ENCODE data around the gene CLEC4C. TPM values are rescaled to one million over a fixed set of nuclear protein-coding genes. Genes with fewer than 3 reads are reported as not detected.
"Not testable (repeated sequence)": the region's sequence is repeated elsewhere in the genome, so short reads cannot be mapped to it uniquely, and the experiment has no call there.

The CLEC4C gene, protein sequence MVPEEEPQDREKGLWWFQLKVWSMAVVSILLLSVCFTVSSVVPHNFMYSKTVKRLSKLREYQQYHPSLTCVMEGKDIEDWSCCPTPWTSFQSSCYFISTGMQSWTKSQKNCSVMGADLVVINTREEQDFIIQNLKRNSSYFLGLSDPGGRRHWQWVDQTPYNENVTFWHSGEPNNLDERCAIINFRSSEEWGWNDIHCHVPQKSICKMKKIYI
- total RNA-seq = not detected

DNA sequence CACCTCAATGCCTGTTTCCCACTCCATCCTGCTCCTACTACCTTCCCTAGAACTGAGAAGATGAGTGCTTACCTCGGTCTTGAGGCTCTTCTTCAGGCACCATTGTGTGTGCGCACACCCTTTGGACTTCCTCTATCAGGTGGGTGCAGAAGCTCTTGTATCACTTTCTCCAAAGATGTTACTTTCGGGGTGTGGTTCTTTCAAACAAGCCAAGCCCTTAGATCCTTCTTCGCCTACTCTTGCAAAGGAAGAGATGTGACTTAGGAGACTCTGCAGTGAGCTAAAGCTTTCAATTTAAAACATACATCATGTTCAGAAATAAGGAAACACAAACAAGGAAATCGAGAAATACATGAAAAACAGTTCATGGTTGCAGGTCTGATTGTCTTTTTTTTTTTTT lies at the start of gene CLEC4C:
Gene CLEC4C (minus strand): TSS at position 130 of the 400 bp plus-strand sequence. CDS start 27 bp downstream, at position 103.
- H3K9me3 Mint-ChIP-seq = no peaks in the 10 kb centered on the region
- no peak within 1 kb of the TSS for H3K4me3 Mint-ChIP-seq
- intact Hi-C loops (cut with micrococcal nuclease) = no loop called here
- H3K27ac Mint-ChIP-seq = no peak within 1 kb of the TSS
- no peaks in the 10 kb centered on the region for H3K27me3 Mint-ChIP-seq (ENCODE audit: low read depth)
- CTCF ChIA-PET = interaction anchor here (0.7 kb wide), 1 partner anchor 106 kb away, joined by 3 read pairs; no protein-coding TSS in a partner anchor
- H3K4me1 Mint-ChIP-seq (ENCODE audit: low read depth) = no peaks in the 10 kb centered on the region
- H3K36me3 Mint-ChIP-seq (ENCODE audit: low read depth) = no peaks in the 10 kb centered on the region
- no peak for DNase-seq

DNA sequence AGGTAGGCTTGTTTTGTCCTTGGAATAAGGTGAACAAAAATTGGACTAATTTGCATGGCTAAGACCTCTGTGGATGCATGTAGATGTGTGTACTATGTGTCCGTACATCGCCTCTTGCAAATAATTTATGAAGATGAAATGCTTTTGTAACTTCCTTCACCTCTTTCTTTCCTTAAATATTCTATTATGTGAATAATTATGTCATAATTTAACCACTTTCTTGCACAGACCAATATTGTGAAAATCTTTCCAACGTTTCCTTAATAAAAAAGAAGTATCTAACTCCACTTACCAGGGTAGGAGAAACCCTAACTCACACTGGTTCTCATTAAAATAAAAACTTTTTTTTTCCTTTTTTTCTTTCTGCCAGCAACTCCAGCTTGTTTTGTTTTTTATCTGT lies 46.0 kb upstream of the CLEC4C start:
- Mint-ChIP-seq H3K4me3 (no peak overlapping the region), H3K9me3 (no peaks in the 10 kb centered on the region), H3K4me1 (ENCODE audit: low read depth) (no peaks in the 10 kb centered on the region), H3K27ac (no peak overlapping the region), H3K36me3 (ENCODE audit: low read depth) (no peaks in the 10 kb centered on the region), H3K27me3 (ENCODE audit: low read depth) (no peaks in the 10 kb centered on the region)
- CTCF ChIA-PET = interaction anchor here (0.6 kb wide), 1 partner anchor 28 kb away, joined by 5 read pairs; no protein-coding TSS in a partner anchor
- DNase-seq = no peak
- intact Hi-C loops (cut with micrococcal nuclease) = no loop called here

DNA sequence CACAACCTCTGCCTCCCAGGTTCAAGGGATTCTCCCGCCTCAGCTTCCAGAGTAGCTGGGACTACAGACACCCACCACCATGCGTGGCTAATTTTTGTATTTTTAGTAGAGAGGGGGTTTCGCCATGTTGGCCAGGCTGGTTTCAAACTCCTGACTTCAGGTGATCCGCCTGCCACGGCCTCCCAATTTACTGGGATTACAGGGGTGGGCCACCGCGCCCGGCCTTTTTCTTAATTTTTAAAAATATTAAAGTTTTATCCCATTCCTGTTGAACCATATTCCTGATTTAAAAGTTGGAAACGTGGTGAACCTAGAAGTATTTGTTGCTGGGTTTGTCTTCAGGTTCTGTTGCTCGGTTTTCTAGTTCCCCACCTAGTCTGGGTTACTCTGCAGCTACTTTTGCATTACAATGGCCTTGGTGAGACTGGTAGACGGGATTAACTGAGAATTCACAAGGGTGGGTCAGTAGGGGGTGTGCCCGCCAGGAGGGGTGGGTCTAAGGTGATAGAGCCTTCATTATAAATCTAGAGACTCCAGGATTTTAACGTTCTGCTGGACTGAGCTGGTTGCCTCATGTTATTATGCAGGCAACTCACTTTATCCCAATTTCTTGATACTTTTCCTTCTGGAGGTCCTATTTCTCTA lies 41.8 kb upstream of the CLEC4C start, which contains the start of gene NANOG:
Gene NANOG (plus strand): TSS at position 519 of the 645 bp plus-strand sequence. CDS start 213 bp downstream, outside the sequence.
- H3K4me1 Mint-ChIP-seq (ENCODE audit: low read depth); H3K4me3 Mint-ChIP-seq; H3K27me3 Mint-ChIP-seq (ENCODE audit: low read depth); DNase-seq; intact Hi-C loops (cut with micrococcal nuclease); H3K36me3 Mint-ChIP-seq (ENCODE audit: low read depth); H3K9me3 Mint-ChIP-seq; CTCF ChIA-PET; H3K27ac Mint-ChIP-seq: not testable (repeated sequence)

DNA sequence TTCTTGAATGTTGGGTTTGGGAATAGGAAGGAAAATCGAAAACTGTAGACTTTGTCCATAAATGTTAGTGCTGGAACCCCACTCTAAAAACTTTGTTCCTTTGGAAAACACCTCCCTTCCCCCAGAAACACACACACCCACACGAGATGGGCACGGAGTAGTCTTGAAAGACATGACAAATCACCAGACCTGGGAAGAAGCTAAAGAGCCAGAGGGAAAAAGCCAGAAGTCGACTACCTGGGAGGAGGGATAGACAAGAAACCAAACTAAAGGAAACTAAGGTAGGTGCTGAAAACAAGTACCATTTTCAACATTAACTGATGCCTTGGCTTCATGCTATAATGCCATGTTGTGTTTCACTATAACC lies 41.1 kb upstream of the CLEC4C start:
- H3K27me3 Mint-ChIP-seq (ENCODE audit: low read depth) = peaks cover 2% of the 10 kb centered on the region
- intact Hi-C loops (cut with micrococcal nuclease) = no loop called here
- CTCF ChIA-PET = no interaction called here
- H3K9me3 Mint-ChIP-seq = no peaks in the 10 kb centered on the region
- H3K4me1 Mint-ChIP-seq (ENCODE audit: low read depth) = no peaks in the 10 kb centered on the region
- no peak for DNase-seq
- no peaks in the 10 kb centered on the region for H3K36me3 Mint-ChIP-seq (ENCODE audit: low read depth)
- no peak overlapping the region for H3K4me3 Mint-ChIP-seq
- no peak overlapping the region for H3K27ac Mint-ChIP-seq

DNA sequence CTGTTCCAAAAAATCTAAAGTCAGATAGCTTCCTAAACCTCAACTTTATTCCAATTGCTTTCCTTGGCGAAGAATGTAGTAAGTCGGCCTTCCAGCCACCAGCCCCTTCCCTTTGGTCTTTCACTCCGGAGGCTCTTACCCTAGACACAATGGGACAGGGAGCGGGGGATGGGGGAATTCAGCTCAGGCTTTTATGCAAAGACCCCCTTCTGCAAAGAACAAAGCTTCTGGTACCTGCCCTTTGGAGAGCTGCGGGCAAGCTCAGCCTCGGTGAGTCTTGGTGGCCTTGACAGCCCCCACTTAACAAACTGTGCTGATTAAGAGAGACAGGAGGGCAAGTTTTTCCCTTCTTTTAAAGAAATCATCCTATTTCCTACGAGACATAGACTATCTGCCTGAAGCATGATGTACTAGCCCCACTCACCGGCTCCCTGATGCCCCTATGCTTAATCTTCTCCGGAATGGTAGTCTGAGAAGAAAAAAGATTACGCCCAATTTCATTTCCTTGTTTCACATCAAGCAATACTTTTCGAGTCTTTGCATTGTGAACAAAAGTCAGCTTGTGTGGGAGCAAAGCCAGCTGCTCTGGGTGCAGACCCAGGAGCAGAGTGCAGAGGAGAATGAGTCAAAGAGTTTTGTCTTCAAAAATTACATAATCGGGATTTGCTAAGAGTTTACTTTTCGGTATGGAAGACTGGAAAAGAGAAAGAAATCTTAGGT lies 40.6 kb upstream of the CLEC4C start:
- Mint-ChIP-seq H3K9me3 (no peaks in the 10 kb centered on the region), H3K4me1 (ENCODE audit: low read depth) (no peaks in the 10 kb centered on the region), H3K27ac (no peak overlapping the region), H3K27me3 (ENCODE audit: low read depth) (peaks cover 2% of the 10 kb centered on the region), H3K36me3 (ENCODE audit: low read depth) (no peaks in the 10 kb centered on the region), H3K4me3 (no peak overlapping the region)
- intact Hi-C loops (cut with micrococcal nuclease) = no loop called here
- no peak for DNase-seq
- CTCF ChIA-PET = no interaction called here

DNA sequence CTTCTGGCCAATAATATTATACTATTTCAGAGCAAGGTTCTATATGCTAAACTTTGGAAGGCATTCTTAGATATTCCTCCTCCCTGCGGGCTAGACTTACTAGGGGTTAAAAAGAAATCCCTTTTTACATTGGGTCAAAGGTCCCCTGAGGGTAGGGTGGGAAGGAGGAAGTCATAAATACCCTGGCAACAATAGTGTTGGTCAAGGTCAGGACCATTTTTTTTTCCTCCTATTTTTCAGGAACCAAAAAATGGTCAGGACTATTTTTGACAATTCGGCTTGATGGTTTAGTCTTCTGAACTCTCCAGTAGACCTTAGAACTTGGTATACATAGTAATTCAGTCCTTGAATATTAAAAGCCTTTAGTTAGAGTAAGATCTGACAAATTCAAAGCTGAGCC lies 37.5 kb upstream of the CLEC4C start:
- no peak overlapping the region for H3K27ac Mint-ChIP-seq
- no peaks in the 10 kb centered on the region for H3K9me3 Mint-ChIP-seq
- CTCF ChIA-PET = interaction anchor here (0.6 kb wide), 1 partner anchor 115 kb away, joined by 3 read pairs; no protein-coding TSS in a partner anchor
- no peak for DNase-seq
- H3K4me1 Mint-ChIP-seq (ENCODE audit: low read depth) = no peaks in the 10 kb centered on the region
- intact Hi-C loops (cut with micrococcal nuclease) = no loop called here
- no peaks in the 10 kb centered on the region for H3K36me3 Mint-ChIP-seq (ENCODE audit: low read depth)
- no peak overlapping the region for H3K4me3 Mint-ChIP-seq
- peaks cover 2% of the 10 kb centered on the region for H3K27me3 Mint-ChIP-seq (ENCODE audit: low read depth)

DNA sequence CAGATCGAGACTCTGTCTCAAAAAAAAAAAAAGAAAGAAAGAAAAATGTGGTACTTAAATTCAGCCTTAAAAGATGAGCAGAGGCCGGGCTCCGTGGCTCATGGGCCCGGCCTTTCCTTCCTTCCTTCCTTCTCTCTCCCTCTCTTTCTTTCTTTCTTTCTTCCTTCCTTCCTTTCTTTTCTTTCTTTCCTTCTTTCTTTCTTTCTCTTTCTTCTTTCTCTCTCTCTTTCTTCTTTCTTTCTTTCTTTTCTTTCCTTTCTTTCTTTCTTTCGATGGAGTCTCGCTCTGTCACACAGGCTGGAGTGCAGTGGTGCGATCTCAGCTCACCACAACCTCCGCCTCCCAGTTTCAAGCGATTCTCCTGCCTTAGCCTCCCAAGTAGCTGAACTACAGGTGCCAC lies 36.3 kb upstream of the CLEC4C start:
- intact Hi-C loops (cut with micrococcal nuclease); H3K9me3 Mint-ChIP-seq; H3K4me1 Mint-ChIP-seq (ENCODE audit: low read depth); H3K36me3 Mint-ChIP-seq (ENCODE audit: low read depth); H3K27me3 Mint-ChIP-seq (ENCODE audit: low read depth); DNase-seq; H3K27ac Mint-ChIP-seq; H3K4me3 Mint-ChIP-seq: not testable (repeated sequence)
- CTCF ChIA-PET = interaction anchor here (0.6 kb wide), 1 partner anchor 23 kb away, joined by 5 read pairs; no protein-coding TSS in a partner anchor

DNA sequence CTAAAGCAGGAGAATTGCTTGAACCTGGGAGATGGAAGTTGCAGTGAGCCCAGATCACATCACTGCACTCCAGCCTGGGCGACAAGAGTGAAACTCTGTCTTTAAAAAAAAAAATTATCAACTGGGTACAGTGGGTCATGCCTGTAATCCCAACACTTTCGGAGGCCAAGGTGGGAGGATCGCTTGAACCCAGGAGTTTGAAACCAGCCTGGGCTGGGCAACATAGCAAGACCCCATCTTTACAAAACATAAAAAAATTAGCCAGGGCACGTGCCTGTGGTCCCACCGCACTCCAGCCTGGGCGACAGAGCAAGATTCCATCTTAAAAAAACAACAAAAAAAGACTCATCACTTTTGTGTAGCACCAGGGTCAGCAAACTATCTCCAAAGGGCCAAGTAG lies 34.9 kb upstream of the CLEC4C start:
- no peaks in the 10 kb centered on the region for H3K36me3 Mint-ChIP-seq (ENCODE audit: low read depth)
- H3K4me3 Mint-ChIP-seq = no peak overlapping the region
- DNase-seq = no peak
- no peak overlapping the region for H3K27ac Mint-ChIP-seq
- intact Hi-C loops (cut with micrococcal nuclease) = no loop called here
- no peaks in the 10 kb centered on the region for H3K27me3 Mint-ChIP-seq (ENCODE audit: low read depth)
- CTCF ChIA-PET = no interaction called here
- H3K4me1 Mint-ChIP-seq (ENCODE audit: low read depth) = no peaks in the 10 kb centered on the region
- no peaks in the 10 kb centered on the region for H3K9me3 Mint-ChIP-seq

DNA sequence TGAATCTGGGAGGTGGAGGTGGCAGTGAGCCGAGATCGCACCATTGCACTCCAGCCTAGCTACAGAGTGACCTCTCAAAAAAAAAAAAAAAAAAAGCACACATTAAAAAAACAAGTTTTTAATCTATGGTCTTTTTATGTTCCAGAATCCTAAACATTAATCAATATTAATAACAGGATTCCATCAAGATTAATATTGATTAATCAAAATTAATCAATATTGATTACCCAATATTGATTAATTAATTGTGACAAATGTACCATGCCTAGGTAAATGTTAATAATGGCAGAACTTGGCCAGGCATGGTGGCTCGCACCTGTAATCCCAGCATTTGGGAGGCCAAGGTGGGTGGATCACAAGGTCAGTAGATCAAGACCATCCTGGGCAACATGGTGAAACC lies 34.1 kb upstream of the CLEC4C start:
- H3K4me3 Mint-ChIP-seq = no peak overlapping the region

DNA sequence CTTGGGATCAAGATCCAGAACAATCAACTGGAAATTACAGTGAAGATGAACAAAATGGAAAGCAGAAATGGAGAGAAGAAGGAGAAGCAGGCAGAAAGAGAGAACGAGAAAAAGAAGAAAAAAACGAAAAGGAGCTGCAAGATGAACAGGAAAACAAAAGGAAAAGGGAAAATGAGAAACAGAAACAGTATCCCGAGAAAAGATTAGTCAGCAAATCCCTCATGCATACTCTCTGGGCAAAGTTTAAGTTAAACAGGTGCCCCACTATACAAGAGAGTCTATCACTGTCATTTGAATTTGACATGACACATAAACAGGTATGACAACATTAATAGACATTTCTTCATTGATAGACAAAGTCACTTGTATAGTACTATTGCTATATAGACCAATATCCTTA lies 22.8 kb upstream of the CLEC4C start:
- Mint-ChIP-seq H3K27me3 (ENCODE audit: low read depth) (no peaks in the 10 kb centered on the region), H3K27ac (no peak overlapping the region), H3K4me3 (no peak overlapping the region), H3K9me3 (no peaks in the 10 kb centered on the region), H3K36me3 (ENCODE audit: low read depth) (no peaks in the 10 kb centered on the region), H3K4me1 (ENCODE audit: low read depth) (no peaks in the 10 kb centered on the region)
- CTCF ChIA-PET = no interaction called here
- no peak for DNase-seq
- intact Hi-C loops (cut with micrococcal nuclease) = no loop called here

More for the DNA sequence above, 34.1 kb upstream of the CLEC4C start:
- H3K27ac Mint-ChIP-seq = no peak overlapping the region
- intact Hi-C loops (cut with micrococcal nuclease) = no loop called here
- DNase-seq = no peak
- no peaks in the 10 kb centered on the region for H3K4me1 Mint-ChIP-seq (ENCODE audit: low read depth)
- no peaks in the 10 kb centered on the region for H3K9me3 Mint-ChIP-seq
- H3K27me3 Mint-ChIP-seq (ENCODE audit: low read depth) = no peaks in the 10 kb centered on the region
- no peaks in the 10 kb centered on the region for H3K36me3 Mint-ChIP-seq (ENCODE audit: low read depth)
- CTCF ChIA-PET = interaction anchor here (0.7 kb wide), 1 partner anchor 74 kb away, joined by 8 read pairs; no protein-coding TSS in a partner anchor

DNA sequence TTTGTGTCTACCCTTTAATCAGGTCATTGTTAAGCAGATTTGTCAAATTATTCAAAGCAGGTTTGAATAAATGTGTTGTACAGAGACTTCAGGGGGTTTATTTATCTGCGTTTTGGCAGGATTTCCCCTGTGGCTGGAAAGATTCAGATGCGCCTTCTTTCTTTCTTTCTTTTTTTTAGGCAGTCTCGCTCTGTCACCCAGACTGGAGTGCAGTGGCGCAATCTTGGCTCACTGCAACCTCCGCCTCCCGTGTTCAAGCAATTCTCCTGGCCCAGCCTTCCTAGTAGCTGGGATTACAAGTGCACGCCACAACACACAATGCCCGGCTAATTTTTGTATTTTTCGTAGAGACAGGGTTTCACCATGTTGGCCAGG lies 11.6 kb upstream of the CLEC4C start:
- Mint-ChIP-seq H3K27me3 (ENCODE audit: low read depth) (no peaks in the 10 kb centered on the region), H3K27ac (no peak overlapping the region), H3K4me3 (no peak overlapping the region), H3K36me3 (ENCODE audit: low read depth) (no peaks in the 10 kb centered on the region), H3K4me1 (ENCODE audit: low read depth) (peaks cover 3% of the 10 kb centered on the region), H3K9me3 (no peaks in the 10 kb centered on the region)
- intact Hi-C loops (cut with micrococcal nuclease) = no loop called here
- DNase-seq = no peak
- CTCF ChIA-PET = no interaction called here

DNA sequence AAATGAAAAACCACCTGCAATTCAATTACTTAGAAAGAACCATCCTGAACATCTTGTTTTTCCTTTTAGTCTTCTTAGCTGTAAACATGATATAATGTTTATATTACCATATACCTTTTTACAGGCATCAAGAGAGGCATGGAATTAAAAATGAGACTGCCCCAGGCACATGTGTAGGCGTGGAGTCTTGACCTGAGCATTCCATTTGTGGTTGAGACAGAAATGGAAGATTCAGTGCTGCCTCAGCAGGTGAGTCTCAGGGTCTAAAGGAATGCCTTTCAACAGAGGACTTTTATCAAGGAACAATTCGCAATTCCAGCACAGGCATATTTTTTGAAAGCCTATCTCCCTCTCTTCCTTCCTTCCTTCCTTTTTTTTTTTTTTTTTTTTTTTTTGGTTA lies 9.8 kb upstream of the CLEC4C start:
- Mint-ChIP-seq H3K27ac (no peak overlapping the region), H3K4me1 (ENCODE audit: low read depth) (peaks cover 3% of the 10 kb centered on the region), H3K9me3 (no peaks in the 10 kb centered on the region), H3K36me3 (ENCODE audit: low read depth) (no peaks in the 10 kb centered on the region), H3K27me3 (ENCODE audit: low read depth) (no peaks in the 10 kb centered on the region), H3K4me3 (no peak overlapping the region)
- DNase-seq = no peak
- intact Hi-C loops (cut with micrococcal nuclease) = no loop called here
- CTCF ChIA-PET = no interaction called here

All from activated naive CD4-positive, alpha-beta T cell treated with anti-CD3 and anti-CD28 coated beads for 36 hours (primary cell).